GM19043 (cell line): ENCODE measurements around the gene GJC1.
"Not testable (repeated sequence)": the region's sequence is repeated elsewhere in the genome, so short reads cannot be mapped to it uniquely, and the experiment has no call there.

Experiments used
- ATAC-seq: cut with Tn5 transposase; IDR thresholded peaks from one replicate; pipeline ENCODE4 v1.9.1; 2021; ENCODE audit warnings: low read depth; ENCODE audit not compliant: unreplicated experiment

GJC1 gene

GRCh38 chr17:44763170-44763569 lies 66.9 kb downstream of the GJC1 start:
- no peak for ATAC-seq

GRCh38 chr17:44761932-44762810 lies 67.9 kb downstream of the GJC1 start:
- no peak for ATAC-seq

GRCh38 chr17:44760474-44761308 lies 69.4 kb downstream of the GJC1 start:
- ATAC-seq, result no peak

GRCh38 chr17:44759916-44760243 lies 70.2 kb downstream of the GJC1 start:
- no peak for ATAC-seq

- ATAC-seq, result no peak
Measured at GRCh38 chr17:44759086-44759915, 70.8 kb downstream of the GJC1 start.

- no peak for ATAC-seq
Measured at GRCh38 chr17:44758414-44759085, 71.5 kb downstream of the GJC1 start, which contains the start of gene ADAM11. ADAM11 (plus strand) TSS chr17:44758988; CDS start chr17:44759200, 212 bp downstream.

GRCh38 chr17:44757918-44758413 lies 72.1 kb downstream of the GJC1 start:
- no peak for ATAC-seq

GRCh38 chr17:44757045-44757917 lies 72.8 kb downstream of the GJC1 start:
- no peak for ATAC-seq

GRCh38 chr17:44755180-44755579 lies 74.9 kb downstream of the GJC1 start:
- not testable (repeated sequence) for ATAC-seq

- ATAC-seq, result no peak
Measured at GRCh38 chr17:44754276-44754675, 75.8 kb downstream of the GJC1 start.

GRCh38 chr17:44752953-44753861 lies 76.9 kb downstream of the GJC1 start:
- no peak for ATAC-seq

- ATAC-seq, result no peak
Measured at GRCh38 chr17:44751806-44752205, 78.3 kb downstream of the GJC1 start.

GRCh38 chr17:44751331-44751730 lies 78.8 kb downstream of the GJC1 start:
- ATAC-seq, result no peak

- no peak for ATAC-seq
Measured at GRCh38 chr17:44749980-44750318, 80.1 kb downstream of the GJC1 start.

GRCh38 chr17:44749076-44749979 lies 80.8 kb downstream of the GJC1 start:
- ATAC-seq, result no peak
